Esophagus (tissue), 2 donors: ENCODE results near the gene ZNF492. TPM values are rescaled to one million over a fixed set of nuclear protein-coding genes. Genes with fewer than 3 reads are reported as not detected.

ENCODE experiments used
- polyA plus RNA-seq, 2 donors: library from polyadenylated mRNA; stranded (reverse); fragments of 200-250 nt; gene quantifications; one replicate each; pipeline ENCODE4 v1.2.3, GENCODE V29; 2013
- donor health status: healthy with polysubstance abuse.
- donor health status: Bipolar disorder and iron deficiency.

ZNF492 gene
- polyA plus RNA-seq, 2 donors = 0.15 to 0.22 TPM

Other genes starting within 250 kb of the ZNF492 start
- under 1 TPM in 1 of 2 donors, not detected in 1; 0.08 TPM for gene ZNF98, start 212.0 kb upstream of the ZNF492 start, polyA plus RNA-seq
- not detected for gene ZNF99, start 149.8 kb downstream of the ZNF492 start, polyA plus RNA-seq
- gene ZNF723, start 198.0 kb downstream of the ZNF492 start, polyA plus RNA-seq = not detected